Gastrocnemius medialis (tissue), 4 donors: ENCODE data around the gene SMARCD2.

Source experiments
- POLR2A ChIP-seq, 2 donors: fragments of 450-650 bp; IDR thresholded peaks; one replicate each; pipeline ENCODE4 v1.6.1; 2017; ENCODE audit warnings: antibody characterized with exemption in 2 of 2, mild to moderate bottlenecking in 2 of 2, moderate library complexity in 2 of 2
- TF ChIP-seq, protein P1 (sequence below), 5 experiments: fragments of 450-650 bp in 3 of 5; fragments of 200-600 bp in 2 of 5; sonication (generic) in 2 of 5; IDR thresholded peaks in 4 of 5; conservative IDR thresholded peaks in 1 of 5; 1 replicate in 4 of 5; 2 replicates in 1 of 5; pipeline ENCODE4 v1.5.1; 2016 to 2019; ENCODE audit warnings: antibody characterized with exemption in 5 of 5, mild to moderate bottlenecking in 3 of 5, moderate library complexity in 3 of 5

DNA sequence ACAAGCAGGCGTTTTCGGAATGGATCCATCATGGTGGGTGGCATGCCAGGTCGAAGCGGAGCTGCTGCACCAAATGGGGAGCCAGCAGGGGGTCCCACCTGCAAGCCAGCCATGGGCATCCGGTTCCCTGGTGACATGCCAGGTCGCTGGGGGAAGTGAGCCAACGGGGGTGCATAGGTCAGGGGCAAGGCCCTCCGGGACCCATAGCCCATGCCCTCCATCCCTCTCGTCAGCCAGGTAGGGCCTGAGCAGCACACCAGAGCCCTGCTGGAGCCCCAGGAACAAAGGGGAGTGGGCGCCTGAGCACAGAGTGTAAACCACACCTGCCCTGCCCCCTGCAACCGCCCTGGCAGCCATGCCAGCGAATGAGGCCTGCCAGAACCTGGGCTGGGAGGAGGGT lies 5.0 kb downstream of the SMARCD2 start:
- TF ChIP-seq POLR2A (IDR thresholded peaks at IDR 0.05), result no peak
- TF ChIP-seq, protein P1, sequence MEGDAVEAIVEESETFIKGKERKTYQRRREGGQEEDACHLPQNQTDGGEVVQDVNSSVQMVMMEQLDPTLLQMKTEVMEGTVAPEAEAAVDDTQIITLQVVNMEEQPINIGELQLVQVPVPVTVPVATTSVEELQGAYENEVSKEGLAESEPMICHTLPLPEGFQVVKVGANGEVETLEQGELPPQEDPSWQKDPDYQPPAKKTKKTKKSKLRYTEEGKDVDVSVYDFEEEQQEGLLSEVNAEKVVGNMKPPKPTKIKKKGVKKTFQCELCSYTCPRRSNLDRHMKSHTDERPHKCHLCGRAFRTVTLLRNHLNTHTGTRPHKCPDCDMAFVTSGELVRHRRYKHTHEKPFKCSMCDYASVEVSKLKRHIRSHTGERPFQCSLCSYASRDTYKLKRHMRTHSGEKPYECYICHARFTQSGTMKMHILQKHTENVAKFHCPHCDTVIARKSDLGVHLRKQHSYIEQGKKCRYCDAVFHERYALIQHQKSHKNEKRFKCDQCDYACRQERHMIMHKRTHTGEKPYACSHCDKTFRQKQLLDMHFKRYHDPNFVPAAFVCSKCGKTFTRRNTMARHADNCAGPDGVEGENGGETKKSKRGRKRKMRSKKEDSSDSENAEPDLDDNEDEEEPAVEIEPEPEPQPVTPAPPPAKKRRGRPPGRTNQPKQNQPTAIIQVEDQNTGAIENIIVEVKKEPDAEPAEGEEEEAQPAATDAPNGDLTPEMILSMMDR (IDR thresholded peaks at IDR 0.05 in 4 of 5, conservative IDR thresholded peaks at IDR 0.05 in 1 of 5), result no peak
